NCI-H1930 (cell line): ENCODE data around the gene PDE6B.
"Not testable (repeated sequence)": the region's sequence is repeated elsewhere in the genome, so short reads cannot be mapped to it uniquely, and the experiment has no call there.

Source experiments
- DNase-seq, 2 experiments: peaks; one replicate each; lab custom pipeline; 2025; lab: John Stamatoyannopoulos, UW

Gene PDE6B

DNA sequence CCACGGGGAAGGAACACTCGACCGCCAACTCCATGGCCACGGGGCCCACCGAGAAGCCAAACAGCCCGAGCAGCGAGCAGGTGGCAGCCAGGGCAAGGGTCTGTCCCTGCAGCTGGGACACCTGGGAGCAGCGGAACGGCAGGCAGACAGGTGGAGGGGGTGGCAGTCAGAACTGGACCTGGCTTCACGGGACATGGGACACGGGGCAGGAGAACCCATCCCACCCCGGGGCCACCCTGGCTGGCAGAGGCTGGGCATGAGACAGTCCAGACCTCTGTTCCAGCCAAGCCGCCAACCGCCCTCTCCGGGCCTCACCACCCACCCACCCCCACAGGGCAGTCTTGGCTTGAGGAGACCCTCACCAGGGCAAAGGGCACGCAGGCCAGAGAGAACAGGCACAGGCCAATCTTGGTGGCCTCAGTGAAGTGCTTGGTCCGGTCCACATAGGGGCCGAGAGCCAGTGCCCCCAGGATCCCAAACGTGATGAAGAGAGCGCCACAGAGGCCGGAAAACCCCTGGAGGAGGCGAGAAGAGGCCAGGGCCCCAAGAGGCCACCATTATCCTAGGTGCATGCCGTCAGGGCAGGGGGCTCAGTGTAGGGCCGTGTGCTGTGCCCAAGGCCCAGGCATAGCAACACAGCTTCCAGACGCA lies 58.0 kb downstream of the PDE6B start:
- DNase-seq = no peak

DNA sequence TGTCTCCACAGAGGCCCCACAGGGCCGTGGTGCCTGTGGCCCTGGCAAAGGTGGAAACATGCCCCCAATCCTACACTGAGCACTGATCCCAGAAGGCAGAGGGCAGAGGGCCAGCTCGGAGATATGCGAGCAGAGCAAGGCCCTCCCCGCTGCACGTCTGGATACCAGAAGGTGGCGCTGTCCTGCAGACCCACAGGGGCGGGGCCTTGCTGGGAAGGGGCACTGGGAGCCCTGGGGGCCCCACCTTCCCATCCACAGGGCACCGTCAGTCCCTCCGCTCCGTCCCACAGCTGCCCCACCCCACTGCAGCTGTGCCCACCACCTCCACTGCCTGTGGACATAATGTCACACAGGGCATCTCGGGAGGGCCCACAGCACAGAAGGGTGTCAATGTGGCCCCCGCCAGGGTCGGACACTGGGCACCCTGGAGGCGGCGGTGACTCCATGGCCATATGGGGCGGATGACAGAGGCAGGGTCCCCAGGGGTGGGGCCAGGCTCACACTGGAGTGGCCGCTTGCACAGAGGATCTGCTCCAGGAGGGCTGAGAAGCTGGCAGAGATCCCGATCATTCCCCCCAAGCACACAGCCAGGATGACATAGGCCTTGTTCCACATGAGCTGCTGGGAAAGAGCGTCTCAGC lies 58.7 kb downstream of the PDE6B start:
- DNase-seq = peak; percentile 50 to 72

DNA sequence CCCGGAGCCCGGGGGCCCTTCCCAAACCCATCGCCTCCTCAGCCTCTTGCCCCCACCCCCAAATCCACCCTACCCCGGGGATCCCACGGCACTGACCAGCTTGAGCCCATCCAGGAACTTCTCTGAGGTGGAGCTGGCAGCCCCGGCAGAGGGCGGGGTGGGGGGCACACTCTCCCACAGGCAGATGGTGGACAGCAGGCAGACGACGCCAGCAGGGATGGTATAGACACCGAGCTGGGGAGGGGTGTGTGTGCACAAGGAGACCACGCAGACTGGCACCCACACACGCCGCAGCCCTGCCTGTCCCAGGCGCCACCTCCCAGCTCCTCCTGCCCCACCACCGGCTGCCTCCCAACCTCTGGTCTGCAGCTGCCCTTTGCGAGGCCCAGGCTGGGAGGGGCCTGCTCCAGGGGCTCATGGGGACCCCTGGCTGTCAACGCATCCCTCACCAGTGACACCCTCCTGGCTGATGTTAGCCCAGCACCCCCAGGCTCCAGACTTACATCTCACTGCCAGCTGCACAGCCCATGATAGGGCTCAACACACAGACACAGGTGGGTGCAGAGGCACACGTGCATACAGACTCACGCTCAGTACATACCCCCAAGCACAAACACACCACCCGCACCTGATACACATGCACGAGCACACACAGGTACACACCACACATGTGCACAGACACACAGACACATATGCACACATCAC lies 59.4 kb downstream of the PDE6B start:
- no peak for DNase-seq

DNA sequence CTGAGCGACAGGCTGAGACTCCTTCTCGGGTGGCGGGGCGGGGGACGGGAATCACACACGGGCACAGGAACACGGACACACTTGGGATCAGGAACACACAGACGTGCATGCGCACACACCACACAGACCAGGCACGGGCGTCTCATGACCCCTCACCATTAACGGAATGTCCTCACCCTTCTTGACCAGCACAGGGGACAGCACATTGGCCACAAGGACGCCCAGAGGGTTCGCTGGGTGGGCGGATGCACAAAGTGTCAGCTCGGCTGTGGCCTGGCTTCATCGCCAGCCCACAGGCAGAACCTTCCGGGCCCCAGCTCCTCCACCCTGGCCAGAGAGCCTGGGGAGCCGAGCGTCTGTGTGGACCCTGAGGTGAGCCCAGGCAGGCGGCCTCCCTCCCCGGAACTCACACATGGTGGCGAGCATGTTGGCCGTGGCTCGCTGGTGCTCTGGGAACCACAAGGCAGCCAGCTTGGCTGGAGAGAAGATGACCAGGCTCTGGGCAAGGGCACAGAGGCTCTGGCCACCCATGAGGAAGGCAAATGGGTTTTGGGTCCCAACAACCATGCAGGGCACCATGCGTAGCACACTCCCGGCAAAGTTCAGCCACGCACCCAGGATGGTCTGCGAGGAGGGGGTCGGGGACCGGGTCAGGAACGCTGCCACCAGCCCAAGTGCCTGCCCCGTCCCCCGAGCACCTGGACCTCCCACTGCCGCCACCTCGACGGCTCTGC lies 60.5 kb downstream of the PDE6B start:
- DNase-seq = no peak

DNA sequence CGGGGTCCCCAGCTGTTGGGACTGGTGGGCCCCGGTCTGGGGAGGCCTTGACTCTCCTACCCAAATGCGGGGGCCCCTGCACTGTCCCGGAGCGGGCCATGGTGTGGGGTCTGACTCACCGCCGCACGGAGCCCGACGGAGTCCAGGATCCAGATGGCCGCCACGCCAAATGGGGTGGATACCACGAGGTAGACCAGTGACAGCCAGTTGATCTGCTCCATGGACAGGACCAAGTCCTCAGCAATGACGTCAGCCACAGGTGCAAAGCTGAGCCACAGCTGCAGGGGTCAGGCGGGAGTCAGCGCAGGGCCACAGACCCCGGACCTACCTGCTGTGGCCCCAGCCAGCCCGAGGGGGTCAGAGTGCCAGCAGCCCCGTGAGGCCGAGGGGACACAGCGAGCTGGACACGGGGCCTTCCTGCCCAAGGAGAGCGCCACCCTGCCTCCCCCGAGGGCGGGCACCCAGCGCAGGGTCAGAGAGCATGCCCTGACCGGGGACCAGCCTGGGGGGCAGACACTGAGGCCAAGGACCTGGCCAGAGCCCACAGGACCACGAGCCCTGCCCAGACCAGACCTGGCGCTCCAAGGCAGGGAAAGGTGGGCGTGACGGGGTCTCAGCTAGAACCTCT lies 61.2 kb downstream of the PDE6B start:
- DNase-seq = no peak

DNA sequence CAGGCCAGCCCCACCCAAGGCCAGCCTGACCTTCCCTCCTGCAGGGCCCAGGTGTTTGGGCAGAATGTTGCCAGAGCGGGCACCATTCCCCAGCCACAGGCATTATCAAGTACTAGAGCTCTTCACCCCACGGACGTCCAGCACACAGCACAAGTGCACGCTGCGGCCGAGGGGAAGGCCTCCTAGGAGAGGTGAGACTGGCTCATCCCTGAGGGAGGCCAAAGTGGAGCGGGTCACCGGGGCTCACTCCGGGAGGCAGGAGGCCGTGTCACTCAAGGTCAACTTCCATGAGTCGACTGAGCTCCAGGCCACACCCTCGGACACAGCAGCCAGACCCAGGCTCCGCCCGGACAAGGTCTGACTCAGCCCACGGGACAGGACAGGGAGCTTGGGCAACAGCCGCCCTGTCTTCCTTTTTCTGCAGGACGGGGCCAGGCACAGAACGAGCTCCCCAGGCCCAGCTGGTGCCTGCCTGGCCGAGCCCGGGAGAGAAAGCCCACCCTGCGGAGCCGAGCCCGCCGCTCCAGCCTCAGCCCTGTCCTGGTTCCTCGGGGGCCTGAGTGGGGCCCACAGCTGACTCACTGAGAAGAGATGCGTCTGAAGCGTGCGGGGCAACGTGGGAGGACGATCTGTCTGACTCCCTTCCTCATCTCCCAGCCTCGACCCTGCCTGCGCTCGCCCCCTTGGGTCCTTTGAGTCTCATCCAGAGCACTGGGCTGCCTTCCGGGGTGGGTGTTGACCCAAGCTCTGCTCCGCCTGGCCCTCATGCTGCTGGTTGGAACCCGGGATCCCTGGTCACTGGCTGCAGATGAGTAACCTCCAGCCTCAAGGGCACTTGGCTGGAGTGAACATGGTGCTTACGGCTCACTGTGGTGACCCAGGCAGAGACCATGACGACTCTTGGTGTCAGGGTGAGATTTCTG lies 61.9 kb downstream of the PDE6B start:
- no peak for DNase-seq

DNA sequence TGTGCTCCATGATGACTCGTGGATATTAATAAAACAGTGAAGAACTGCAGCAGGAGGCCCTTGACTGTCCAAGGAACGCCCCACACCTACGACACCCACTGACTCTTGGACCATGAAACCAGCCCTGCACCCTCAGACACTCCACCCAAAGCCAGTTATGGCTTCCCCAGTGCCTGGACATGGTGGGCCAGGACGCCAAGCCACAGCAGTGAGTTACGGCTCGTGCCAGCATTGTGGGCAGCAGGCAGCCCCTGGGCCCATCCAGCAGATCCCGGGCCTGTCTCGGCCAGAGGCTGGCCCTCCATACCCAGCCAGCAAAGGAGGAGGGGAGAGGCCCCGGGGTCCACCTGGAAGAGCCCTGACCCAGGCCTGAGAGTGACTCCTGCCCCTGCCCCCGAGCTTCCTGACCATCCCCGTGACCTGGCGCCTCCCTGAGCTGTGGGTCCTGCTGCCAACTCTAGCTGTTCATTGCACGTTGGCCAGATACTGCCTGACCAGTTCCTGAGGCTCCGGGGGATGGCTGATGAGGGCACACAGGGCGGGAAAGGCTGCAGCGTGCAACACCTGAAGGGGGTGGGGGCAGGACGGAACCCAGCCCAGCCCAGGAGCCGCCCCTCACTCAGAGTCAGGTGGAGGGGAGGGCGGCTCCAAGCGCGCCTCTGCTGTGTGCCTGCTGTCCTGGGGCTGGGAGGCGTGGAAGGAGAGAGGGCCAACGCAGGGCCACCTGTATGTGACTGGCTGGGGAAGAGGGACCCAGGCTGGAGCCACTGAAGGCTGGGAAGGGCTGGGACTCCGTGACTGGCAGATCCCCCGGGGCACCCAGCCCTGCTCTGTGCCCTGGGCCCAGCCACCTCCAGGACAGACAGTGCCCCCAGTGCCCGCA lies 62.8 kb downstream of the PDE6B start:
- DNase-seq = no peak

DNA sequence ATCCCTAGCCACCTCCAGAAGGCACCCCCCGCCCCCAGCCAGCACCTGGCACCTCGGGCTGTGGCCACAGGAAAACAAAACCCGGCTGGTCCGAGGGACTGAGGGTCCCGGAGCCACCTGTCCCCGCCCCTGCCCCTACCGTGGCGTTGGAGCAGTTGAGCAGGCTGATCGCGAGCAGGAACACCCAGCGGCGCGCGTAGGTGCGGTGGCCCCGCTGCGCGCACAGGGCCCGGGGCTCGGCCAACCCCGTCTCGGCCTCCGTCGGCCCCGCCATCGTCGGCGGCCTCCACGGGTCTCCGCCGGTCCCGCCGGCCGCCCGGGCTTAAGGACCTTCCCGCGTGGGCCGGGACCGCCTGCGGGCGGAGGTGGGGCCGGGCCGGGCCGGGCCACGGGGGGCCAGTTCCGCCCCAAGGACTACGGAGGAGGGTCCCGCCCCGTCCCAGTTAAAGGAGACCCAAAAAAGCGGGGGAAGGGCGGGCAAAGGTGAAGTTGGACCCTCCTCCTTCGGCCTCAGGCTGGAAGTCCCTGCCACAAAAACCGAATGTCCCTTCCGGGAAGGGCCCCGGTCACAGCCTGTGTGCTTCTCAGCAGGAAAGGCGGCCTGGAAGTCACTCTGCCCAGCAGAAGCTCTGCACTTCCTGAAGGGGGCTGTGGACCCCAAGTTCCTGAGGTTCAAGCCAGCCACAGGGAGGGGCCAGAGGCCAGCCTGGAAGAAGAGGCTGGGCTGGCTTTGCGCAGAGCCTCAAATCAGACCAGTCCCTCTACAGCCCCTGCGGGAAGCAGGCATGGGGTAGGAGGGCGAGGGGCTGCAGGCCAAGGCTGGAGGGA lies 63.7 kb downstream of the PDE6B start, which contains the start of gene SLC49A3:
Gene SLC49A3, minus strand, starts transcription at position 298 of the 828 bp plus-strand sequence. Its CDS starts 24 bp downstream, at position 274.
- no peak for DNase-seq

DNA sequence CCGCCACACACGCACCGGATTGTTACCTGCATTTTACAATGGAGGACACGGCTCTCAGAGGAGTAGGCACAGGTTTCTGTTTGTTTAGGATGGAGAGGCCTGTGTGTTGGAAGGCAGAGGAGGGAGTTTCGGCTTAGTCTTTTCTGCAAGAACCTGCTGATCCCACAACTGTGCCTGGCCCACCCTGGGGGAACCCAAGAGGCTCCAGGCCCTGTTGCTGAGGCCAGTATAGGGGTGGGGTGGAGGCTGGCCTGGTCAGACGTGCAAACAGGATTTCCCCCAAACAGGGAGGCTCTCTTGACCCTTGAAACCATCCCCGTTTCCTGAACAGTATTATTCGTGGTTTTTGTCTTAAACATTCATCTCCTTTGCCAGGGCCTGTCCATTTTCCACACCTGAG lies 64.3 kb downstream of the PDE6B start:
- no peak for DNase-seq

DNA sequence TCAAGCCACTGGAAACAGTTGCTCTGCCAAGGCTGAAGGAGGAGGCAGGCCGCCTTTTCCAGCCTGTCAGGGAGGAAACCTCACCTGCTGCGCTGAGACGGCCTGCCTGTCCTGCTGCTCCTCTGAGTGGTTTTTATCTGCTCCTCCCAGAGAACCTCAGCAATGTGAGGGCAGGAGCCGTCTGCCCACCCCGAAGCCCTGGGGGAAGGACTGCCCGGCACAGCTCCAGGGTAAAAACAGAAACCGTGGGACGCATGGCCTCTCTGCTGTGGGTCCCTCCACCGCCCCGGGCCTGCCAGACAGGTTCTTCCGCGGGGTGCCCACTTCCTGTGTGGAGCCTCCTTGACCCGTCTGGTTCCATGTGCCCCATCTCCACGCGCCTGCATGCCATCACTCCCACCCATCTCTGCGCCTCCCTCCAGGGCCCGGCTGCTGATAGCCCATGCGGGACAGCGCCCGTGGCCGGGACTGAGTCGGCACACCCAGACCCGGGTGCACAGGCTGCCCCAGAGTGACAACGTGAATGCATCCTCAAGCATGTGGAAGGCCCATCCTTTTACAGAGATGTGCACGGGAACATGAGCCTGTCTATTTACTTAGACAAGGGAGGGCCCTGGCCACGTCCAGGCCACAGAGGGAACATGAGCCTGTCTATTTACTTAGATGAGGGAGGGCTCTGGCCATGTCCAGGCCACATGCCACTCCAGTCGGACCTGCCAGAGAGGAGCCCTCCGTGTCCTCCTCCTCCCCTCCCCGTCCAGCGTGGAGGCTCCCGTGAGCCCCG lies 67.6 kb downstream of the PDE6B start:
- DNase-seq = no peak

DNA sequence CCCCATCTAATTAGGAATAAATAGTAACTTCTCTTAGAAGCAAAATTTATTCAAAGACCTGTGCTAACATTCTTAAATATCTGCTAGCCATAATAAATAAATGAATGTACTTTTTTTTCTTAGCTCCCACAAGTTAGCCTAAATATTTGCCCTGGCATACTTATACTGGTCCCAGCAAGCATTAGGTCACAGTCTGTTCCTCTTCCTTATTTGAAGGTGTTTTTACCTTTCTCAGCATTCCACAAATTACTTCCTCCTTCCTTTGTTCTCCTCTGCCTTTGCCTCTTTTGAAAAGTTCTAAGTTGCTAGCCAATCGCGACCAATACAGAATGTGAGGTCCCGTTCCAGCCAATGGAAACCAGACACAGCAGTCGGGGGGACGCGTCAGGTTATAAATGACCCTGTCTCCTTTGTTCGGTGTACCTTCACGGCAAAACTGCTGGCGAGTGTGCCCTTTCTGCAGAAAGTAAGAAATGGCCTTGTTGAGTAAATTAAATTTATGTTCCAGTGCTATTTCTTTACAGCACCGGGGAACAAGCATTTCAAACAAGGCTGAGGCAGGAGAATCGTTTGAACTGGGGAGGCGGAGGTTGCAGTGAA lies 69.1 kb downstream of the PDE6B start:
- DNase-seq = not testable (repeated sequence)

DNA sequence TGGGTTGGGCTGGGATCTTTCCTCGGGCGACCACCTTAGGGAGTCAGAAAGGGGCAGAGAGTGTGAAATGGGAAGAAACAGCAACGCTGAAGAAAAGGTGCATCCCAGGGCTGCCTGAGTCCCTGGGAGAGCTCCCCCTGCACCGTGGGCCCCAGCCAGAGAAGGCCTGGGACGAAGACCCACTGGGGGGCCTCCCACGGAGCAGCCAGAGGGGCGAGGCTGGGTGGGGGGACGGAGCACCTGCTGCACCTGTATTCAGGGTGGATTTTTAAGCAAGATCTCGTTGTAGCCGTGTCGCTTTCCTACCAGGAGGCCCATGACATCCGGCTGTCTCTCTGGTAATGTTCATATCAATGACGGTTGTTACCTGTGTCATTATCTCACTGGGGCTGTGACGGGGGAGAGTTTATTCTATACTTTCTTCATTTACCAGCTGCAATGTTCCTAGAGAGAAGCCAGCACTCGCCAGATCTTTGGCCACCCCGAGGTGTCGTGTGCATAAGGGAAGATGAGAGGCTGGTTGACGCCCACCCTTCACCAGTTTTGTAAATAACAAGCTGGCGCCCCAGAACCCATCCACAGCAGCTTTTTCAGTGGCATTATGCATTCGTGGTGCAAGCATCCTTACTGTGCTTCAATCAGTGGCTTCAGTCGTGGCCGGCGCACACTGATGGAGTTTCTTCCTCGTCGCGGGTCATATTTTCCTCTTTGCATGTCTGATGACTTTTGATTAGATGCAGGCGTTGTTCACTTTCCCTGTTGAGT lies 74.6 kb downstream of the PDE6B start:
- DNase-seq = no peak

DNA sequence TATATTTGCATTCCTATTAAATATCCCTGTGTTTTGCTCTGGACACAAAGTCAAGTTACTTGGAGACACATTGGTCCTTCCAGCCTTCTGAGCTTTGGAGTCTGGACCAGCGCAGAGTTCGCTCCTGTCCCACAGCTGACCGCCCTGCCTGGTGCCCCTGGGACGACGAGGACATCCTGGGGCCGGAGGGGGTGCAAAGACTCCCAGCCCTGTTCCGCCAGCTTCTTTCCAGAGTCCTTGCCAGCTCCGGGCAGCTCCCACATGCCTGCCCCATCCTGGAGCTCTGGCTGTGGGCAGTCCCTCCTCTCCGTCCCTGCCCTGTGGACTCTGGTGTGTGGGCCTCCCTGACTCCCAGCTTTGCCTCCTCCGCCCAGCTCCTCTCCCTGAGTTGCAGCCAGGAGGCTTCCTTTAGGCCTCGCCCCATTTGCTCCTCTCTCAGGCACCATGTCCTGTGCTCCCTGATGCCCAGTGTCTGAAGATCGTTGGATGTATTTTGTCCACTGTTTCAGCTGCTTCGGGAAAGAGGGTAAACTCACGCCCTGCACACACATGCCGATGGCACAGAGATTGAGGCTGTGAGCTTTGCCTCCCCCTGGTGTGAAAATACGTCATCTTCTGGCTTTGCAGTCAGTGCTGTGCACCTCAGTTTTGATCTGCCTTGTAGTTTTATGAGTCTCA lies 75.4 kb downstream of the PDE6B start:
- no peak for DNase-seq

DNA sequence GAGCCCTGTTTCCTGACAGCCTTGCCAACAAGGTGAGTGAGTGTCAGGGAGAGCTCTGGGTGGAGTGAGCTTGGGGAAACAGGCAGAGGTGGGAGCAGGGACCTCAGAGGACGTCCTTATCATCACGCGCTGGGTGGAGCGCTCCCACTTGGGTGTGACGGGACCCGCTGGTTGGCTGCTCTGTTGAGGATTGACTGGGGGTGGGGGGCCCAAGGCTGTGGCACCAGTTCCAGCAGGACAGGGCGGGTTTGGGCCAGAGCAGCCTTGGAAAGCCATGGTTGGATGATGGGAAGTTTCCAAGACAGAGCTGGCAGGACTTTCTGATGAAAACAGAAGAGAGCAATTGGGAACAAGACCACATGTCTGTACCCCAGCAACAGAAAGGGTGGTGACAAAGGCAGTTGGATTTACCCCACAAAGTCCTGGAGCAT lies 77.3 kb downstream of the PDE6B start:
- no peak for DNase-seq

DNA sequence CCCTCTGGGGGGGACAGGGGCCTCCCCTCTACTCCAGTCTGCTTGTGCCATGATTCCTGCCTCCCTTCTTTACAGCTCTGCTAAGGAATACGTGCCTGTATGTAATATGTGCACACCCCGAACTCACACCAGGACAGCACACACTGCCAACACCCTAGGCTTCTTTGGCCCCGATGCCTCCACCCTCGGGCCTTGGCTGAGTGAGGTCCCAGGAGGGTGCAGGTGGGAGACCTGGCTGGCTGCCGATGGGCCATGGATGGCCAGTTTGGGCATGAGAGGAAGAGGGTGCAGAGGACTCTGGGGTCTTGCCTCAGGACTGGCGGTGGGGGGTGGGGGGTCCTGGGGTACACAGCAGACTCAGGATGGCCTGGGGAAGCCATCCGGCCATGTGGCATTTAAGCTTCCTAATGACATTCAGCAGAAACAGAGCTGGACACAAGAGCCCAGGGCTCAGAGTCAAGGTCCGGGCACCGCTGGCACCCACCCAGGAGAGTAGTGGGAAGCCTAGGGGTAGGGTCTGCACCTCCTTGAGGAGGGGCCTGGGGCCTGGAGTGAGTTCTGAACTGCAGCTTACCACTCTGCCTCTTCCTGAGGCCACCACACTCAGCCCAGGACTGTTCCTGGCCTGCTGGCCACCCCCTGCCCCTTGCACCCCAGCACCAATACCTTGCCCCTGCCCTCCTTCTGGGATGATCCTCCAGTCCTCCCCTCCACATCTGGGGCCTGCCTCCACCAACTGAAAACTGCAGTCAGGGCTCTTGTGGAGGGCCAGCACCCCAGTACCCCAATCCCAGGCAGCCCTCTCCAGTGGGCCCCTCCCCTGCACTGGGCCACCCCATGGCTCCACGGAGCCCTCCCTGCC lies 78.2 kb downstream of the PDE6B start:
- DNase-seq = no peak
